Activated effector memory CD4-positive, alpha-beta T cell treated with anti-CD3 and anti-CD28 coated beads, Interleukin-2, amount 50 U/mL, for 16 hours (primary cell): ENCODE data around the gene SPTLC1.
A peak's percentile ranks its signal among the peaks of the same experiment; 100 is the strongest.
"Not testable (repeated sequence)": the region's sequence is repeated elsewhere in the genome, so short reads cannot be mapped to it uniquely, and the experiment has no call there.

Experiments used
- DNase-seq: peaks from one replicate; pipeline ENCODE4 v3.0.0-alpha.2; 2020

The SPTLC1 gene

DNA sequence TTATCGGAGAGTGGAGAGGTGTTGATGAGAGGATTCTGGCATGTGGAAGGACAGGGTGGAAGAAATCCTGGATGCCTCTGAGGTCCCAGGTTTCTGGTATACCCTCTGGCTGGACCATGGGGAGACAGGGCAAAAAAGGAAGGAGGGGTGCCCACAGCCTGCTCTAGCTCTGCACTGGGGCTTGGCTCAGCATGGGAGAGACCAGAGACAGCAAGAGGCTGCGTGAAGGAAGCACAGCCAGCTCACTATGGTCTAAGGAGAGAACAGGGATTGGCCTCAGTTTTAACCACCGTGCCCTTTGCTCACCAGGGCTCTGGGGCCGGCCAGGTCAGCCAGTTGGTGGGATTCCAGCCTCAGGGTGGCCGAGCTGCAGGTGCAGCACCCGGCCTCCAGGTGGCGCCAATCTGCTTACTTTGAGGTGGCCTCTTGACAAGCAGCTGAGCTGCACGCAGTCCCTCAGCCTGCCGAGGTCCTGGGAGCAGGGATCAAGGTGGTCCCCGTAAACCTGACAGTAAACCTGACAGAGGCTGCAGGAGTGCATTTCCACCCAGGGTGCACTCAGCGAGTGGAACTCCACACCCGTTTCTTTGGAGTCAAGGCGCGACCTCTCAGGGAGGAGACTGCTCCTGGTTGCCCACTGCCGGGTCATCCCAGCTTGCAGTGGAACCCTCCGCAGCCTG is 25.0 kb upstream of the SPTLC1 start:
- peak; percentile 90 for DNase-seq

DNA sequence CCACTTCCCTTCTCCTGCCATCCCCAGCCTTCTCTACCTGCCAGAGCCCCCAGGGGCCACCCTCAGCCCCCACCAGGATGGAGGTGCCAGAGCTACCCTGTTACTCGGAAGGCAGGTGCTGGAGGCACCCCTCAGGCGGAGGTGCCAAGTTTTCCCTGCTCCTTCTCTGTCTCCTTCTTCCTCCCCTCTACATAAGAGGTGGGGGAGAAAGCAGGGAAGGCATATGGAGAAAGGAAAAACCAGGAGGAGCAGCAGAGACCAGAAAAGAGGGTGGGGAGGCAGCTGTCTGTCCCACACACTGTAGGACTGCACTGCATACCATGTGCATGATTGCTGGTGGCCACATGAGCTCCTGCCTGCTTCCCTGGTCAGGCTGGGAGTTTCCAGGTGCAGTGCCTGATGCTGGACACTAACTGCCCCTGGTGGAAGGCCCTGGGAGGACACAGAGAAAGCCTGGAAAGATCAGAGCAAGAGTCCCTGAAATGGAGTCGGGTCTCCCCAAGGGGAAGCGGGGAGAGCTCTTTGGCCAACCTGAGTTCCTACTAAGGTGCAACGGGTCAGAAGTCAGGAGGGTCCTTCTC is 23.8 kb upstream of the SPTLC1 start:
- not testable (repeated sequence) for DNase-seq

DNA sequence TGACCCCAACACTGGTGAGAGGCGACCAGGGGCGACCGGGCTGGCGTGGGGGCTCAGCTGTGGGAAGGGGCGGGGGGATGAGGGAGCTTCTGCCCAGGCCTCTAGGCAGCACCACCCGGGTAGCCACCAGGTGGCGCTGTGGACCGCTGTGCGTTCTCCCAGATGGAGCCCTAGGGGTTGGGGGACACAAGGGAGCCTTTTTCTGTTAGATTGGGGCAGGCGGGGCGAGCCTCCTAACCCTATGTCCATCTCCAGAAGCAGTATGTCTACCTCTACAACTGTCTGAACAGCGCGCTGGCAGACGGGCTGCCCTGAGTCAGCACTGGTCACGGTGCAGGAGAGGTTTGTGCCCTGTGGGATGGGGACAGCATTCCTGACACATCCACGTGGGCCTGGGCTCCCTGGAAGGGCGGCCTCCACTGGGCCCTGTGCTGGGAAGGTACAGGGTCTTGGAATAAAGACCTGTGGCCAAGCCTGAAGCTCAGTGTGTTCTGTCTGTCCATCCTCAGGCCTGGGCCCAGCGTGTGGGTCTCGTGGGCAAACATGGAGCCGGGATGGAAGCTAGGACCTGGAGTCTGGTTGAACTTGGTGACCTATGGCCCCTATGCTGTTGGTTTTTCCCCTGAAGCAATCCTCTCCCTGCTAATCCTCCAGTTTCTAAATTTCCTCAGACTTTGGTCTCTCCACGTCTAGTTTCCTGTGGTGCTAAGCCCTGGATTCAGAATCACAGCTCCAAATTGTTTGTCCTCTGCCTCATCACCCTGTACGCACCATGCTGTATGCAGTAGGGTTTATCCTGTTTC is 23.1 kb upstream of the SPTLC1 start:
- DNase-seq, result peak; percentile 92

DNA sequence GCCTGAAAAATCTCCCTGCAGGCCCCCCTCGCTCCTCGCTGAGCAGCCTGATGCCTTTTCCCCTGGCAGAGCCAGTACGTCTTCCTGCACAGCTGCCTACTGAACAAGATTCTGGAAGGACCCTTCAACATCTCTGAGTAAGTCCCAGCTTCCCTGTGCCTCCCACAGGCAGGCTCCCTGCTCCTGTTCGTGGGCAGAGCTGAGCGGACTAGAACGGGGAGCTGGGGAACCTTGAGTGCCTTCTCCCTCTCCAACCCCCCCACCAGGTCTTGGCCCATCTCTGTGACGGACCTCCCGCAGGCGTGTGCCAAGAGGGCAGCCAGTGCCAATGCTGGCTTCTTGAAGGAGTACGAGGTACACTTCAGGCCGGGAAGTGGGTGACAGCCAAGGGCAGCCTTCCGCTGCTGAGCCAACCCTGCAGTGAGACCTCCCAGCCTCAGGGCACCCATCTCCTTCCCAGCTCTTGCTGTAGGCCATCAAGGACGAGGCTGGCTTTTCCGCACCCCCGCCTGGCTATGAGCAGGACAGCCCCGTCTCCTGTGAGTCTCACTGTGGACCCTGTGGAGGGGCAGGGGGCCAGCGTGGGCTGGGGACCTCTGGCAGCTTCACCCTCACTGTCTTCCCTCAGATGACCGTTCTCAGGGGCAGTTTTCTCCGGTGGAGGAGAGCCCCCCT is 21.1 kb upstream of the SPTLC1 start:
- no peak for DNase-seq

DNA sequence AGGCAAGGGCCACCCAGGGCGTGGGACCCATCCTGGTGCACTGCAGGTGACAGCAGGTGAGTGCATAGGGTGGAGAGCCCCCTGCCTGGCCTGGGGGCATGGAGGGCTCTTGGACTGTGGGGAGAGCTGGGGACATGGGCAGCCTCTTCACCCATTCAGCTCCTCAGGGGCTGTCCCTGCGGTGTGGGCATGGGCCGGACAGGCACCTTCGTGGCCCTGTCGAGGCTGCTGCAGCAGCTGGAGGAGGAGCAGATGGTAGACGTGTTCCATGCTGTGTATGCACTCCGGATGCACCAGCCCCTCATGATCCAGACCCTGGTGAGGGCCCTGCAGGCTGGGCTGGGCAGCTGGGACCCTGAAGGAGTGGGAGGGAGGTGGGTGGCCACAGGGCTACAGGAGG is 20.4 kb upstream of the SPTLC1 start:
- no peak for DNase-seq

DNA sequence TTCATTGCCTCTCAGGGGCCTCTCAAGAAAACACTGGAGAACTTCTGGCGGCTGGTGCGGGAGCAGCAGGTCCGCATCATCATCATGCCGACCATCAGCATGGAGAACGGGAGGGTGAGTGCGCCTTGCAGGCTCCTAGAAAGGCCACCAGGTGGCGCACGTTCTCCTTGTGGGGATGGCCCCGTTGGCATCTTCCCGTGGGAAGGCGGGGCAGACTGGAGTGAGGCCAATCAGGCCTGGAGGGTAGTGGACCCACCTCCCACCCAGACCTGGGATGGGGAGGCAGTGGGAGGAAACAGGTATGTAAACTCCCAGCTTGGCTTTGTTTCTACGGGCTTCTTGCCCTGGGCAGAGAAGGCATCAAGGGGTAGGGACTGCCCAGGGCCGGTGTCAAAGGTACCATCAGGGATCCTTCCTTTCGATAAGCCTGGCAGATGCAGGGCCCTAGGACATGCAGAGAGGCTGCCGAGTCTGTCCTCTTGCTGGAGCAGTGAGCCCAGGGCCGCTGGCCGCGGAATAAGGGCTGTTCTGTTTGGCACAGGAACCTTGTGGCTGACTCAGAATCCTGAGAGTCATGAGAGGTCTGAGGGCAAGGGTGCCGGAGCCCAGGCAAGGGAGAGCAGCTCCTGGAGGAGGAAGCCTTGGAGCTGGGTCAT is 18.9 kb upstream of the SPTLC1 start:
- peak; percentile 92 for DNase-seq

DNA sequence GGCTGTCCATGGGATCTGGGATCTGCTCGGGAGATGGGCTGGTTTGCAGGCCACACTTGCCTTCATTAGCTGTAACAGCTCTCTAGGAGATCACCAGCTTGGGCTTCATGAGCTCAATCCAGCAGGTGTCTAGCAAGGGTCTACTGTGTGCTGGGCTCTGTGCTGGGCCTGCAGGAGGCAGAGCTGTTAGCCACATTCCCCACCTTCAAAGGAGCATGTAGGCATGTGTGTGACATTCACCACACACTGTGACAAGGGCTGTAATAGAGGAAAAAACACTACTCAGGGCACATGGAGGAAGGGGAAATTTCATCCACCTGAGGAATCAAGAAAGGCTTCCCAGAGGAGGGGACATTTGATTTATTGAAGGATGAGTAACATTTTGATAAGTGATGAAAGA is 17.7 kb upstream of the SPTLC1 start:
- DNase-seq, result not testable (repeated sequence)

DNA sequence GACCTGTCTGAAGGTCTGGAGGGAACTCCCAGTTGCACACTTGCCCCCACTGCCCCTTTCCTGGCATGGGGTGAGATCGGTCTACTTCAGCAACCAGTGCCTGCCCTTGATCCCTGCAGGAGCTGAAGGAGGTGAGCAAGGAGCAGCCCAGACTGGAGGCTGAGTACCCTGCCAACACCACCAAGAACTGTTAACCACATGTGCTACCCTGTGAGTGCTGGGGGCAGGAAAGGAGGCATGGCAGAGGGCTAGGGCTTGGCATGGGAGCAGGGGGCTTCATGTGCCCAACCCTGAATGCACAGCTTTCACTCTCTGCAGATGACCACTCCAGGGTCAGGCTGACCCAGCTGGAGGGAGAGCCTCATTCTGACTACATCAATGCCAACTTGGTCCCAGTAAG is 17.3 kb upstream of the SPTLC1 start:
- no peak for DNase-seq

DNA sequence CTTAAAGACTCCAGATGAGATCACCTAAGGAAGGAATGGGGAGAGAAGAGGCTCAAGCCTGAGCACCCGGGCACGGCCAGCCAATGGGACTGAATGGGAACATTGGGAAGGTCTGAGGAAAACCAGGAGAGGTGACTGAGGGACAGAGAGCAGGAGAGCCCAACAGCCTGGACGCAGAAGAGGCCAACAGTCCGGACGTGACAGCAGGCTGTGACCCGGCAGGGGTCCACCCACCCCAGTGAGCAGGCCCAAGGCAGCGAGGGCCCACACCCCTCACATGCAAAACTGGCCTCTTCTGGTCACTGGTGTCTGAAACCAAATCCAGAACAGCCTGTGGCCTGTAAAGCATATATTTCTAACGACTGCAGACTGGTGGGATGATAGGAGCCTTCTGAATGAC is 7.6 kb upstream of the SPTLC1 start:
- DNase-seq, result no peak

DNA sequence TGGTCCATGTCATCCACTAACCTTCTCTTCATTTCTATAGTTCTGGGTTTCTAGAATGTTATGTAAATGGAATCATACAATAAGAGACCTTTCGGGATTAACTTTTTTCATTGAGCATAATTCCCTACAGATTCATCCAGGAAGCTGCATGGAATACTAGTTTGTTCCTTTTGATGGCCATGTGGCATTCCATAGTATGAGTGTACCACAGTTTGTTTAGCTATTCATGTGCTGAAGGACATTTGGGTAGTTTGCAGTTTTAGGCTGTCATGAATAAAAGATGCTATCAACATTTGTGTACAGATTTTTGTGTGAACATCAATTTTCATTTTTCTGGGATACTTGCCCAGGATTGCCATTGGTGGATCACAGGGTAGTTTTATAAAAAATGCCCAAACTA is 6.8 kb upstream of the SPTLC1 start:
- no peak for DNase-seq

DNA sequence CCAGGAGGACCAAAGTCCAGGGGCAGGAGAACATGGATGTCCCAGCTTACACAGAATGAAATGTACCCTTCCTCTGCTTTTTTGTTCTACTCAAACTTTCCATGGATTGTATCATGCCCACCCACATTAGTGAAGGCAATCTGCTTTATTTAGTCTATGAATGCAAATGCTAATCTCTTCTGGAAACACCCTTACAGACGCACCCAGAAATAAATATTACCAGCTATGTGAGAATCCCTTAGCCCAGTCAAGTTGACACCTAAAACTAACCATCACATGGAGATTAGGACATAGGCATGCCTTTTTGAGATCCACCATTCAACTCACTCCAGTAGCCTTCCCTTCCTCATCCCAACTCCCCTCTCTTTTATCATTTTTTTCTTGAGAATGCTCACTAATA is 6.1 kb upstream of the SPTLC1 start:
- DNase-seq, result no peak

DNA sequence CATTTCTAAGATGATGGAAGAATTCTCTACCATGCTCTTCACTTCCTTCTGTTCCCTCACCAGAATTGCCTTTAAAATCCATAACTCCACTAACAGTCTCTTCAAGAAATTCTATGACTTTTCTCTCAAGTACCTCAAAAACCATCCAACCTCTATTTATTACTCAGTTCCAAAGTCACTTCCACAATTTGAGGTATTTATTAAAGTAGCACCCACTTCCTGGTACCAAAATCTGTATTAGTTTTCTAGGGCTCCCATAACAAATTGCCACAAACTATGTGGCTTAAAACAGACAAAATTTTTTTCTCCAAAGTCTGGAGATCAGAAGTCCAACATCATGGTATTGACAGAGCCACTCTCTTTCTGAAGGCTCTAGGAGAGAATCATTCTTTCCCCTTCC is 4.9 kb upstream of the SPTLC1 start:
- no peak for DNase-seq

DNA sequence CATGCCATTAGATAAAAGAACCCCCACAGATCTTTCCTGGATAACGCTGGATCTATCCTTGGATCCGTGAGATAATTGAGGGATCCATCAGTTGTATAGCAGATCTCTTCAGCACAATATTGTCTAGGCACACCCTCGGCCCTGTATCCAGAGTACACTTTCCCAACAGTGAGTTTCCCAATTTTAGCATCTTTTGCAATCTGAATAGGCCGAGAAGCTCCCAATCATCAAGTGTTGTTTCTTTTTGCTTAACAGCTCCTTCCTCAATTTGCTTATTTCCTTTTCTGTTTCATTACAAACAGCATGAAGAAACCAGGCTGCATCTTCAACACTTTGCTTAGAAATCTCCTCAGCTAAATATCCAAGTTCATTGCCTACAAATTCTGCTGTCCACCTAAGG is 4.4 kb upstream of the SPTLC1 start:
- no peak for DNase-seq

DNA sequence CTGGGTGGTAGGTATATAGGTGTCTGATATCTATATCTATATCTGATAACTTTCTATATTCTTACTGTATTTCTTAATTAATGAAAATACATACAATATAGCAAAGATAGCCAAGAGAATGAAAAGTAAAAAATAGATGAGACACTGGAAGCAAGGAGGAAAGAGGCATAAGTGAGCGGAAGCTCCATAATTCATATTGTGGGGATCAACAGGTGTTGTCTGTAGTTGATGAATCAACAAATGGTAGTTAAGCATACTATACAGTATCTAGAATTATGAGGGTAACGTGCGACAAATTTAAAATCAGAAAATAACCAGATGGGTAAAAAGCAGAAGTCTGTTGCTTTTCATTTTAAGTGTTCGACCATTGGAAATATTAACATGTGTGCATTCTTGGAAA is 7.1 kb downstream of the SPTLC1 start:
- DNase-seq, result no peak

DNA sequence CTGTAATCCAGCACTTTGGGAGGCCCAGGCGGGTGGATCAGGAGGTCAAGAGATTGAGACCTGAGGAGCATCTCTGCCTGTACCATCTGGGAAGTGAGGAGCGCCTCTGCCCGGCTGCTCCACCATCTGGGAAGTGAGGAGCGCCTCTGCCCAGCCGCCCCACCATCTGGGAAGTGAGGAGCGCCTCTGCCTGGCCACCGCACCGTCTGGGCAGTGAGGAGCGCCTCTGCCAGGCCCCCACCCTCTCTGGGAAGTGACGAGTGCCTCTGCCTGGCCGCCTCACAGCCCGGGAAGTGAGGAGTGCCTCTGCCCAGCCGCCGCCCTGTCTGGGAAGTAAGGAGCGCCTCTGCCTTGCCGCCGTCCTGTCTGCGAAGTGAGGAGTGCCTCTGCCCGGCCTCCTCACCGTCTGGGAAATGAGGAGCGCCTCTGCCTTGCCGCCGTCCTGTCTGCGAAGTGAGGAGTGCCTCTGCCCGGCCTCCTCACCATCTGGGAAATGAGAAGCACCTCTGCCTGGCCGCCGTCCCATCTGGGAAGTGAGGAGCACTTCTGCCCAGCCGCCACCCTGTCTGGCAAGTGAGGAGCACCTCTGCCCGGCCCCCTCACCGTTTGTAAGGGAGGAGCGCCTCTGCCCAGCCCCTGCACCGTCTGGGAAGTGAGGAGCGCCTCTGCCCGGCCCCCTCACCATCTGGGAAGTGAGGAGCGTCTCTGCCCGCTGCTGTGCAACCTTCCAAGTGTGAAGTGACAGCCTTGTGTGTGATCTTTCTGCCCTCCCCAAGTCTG is 9.6 kb downstream of the SPTLC1 start:
- not testable (repeated sequence) for DNase-seq

DNA sequence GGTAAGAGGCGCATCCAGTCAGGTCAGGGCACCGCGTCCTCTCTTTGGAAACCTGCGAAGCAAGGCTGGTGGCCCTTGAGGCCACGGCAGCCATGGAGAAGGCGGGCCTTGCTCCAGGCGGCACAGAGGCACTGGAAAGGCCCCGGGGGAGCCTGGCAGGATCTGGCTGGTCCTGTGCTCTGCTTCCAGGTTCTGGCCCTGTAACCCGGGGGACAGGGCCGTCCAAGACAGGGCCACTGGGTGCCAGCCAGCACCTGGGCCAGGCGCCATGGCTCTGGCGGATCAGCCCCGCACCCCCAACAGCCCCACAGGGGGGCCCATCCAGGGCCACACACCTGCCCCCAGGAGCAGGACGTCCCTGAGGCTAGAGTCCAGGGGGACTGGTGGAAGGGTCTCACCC is 11.6 kb downstream of the SPTLC1 start:
- DNase-seq, result not testable (repeated sequence)

DNA sequence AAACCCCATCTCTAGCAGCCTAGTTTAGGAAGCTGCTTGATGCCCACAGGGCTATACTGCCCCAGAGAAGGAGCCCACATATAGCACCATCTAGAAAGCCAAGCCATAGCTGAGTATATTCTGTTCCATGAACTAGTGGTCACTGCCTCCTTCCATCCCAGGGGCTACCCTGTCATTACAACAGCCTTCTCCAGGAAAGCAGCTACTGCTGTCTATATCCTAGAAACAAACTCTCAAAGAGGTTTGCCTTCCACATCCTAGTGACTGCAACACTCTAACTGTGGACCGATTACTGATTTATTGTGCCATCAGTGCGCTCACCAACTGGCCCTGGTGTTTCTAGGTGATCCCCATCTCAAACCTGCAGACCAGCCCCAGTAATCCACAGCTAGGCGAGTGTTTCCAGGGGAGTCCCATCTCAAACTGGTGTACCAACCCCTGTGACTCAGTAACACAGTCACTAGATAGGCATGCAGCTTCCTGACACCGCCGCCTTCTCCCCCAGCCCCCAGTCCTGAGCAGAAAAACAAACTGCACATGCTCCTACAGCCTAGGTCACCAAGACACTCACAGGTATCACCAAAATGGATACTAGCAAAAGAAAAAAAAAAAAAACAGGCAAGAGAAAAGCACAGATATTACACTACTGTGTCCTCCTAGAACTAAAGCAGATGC is 14.8 kb downstream of the SPTLC1 start:
- DNase-seq, result no peak

DNA sequence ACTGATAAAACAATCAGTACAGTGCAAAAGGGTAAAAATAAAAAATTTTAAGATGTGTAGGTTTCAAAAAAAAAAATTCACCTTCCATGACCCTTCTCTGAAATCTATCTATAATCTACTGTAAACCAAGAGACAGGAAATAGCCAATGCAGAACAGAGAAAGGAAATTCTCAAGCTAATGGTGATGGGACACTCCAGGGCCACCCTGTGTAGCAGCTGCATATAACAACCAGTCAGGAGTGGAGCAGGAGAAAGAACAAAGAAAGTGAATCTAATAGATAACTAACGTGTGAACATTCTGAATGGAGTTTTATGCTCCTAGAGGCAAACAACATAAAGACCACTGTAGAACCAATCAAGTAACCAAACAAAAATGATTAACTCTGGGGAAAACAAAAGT is 16.6 kb downstream of the SPTLC1 start:
- no peak for DNase-seq

DNA sequence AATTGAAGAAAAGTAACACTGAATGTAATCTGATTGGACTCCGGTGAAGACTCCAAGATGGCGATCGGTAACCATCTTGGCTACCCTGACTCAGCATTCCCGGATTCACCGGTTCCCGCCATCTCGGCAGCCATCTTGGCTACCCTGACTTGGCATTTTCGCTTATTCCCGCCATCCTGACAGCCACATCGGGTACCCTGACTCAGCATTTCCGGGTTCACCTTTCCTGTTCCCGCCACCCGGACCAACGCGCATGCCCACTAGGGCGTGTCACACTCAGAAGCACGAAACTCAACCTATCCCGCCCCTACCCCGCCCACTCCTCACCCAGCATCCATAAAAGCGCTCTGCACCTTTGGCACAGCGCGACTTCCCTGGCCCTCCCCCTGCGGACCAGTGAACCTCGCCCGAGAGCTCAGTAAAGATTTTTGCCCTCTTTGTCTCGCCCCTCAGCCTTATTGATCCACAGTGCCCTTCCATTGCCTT is 17.2 kb downstream of the SPTLC1 start:
- DNase-seq, result peak; percentile 75

DNA sequence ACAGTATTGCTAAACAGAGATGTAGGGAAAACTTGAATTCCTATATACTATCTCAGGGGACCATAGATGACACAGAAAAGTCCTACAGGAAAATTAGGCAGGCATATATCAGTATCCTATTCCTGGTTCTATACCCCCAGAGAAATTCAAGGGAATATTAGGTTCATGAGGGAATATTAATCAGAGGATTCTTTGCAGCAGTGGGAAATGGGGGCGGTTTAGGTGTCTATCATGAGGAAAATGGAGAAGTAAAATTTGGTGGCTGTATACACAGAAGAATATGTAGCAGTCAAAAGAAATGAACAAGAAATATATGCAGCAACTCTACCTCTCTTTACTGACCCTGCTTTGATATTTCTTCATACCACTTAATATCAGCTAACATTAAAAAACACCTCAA is 20.0 kb downstream of the SPTLC1 start:
- DNase-seq, result no peak

DNA sequence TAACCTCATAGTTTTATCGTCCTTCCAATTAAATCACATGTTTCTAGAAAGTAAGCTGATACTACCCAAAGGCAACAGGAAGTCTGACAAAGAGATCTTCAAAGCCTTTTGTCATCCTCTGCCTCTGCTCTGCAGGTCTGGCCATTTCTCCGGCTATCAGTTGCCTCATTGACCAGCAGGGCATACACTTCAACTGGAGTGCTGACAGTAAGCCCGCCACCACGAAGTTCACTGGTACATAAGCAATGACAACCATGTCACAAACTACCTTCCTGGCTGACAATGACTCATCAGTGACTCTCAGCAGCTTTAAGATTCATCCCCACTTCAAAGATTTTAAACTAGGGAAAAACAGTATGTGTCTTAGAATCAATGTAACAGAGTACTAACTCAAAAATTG is 20.6 kb downstream of the SPTLC1 start:
- no peak for DNase-seq

DNA sequence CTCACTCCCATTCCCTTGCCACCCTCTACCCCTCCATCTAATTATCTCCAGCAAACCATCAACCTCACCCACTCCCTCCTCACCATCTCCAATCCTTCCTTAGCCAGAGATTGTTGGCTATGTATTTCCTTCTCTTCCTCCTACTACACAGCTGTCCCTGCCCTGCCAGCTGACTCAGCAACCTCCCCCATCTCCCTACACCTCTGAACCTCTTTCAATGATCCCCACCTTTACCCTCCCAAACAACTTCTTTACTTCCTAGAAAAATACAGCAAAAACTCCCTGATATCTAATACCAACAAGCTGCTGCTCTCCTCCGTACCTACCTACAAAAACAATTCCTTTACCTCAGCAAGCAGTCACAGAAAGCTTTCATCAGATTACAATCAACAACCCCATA is 37.3 kb downstream of the SPTLC1 start:
- no peak for DNase-seq
